Colonic mucosa (tissue), 4 donors: ENCODE data around the gene FLOT1. TPM values are rescaled to one million over a fixed set of nuclear protein-coding genes. Genes with fewer than 3 reads are reported as not detected.

Experiments
- DNase-seq: peaks from one replicate; pipeline ENCODE4 v3.0.0-alpha.2; 2020
- H3K27ac ChIP-seq: fragments of 200-600 bp; one replicate; pipeline ENCODE4 v1.8.0; 2021
- H3K27me3 ChIP-seq: fragments of 200-600 bp; one replicate; pipeline ENCODE4 v1.8.0; 2021
- H3K36me3 ChIP-seq: fragments of 200-600 bp; one replicate; pipeline ENCODE4 v1.8.0; 2021
- H3K4me1 ChIP-seq: fragments of 200-600 bp; one replicate; pipeline ENCODE4 v1.8.0; 2021; ENCODE audit warnings: mild to moderate bottlenecking
- H3K4me3 ChIP-seq: fragments of 200-600 bp; one replicate; pipeline ENCODE4 v1.8.0; 2021
- H3K9ac ChIP-seq, 2 donors: one replicate each; pipeline ENCODE4 v1.7.0; 2013; ENCODE audit warnings: control low read depth in 2 of 2, low read depth in 2 of 2, low read length in 2 of 2
- H3K9me3 ChIP-seq: fragments of 200-600 bp; one replicate; pipeline ENCODE4 v1.8.0; 2021
- CTCF ChIP-seq: fragments of 200-600 bp; IDR thresholded peaks from one replicate; pipeline ENCODE4 v1.8.0; 2022; ENCODE audit warnings: antibody characterized with exemption, mild to moderate bottlenecking
- intact Hi-C: fragments of 100-400 bp; cut with DNase I; formaldehyde crosslinking; loops from one replicate; pipeline ENCODE4 v1.14.1; 2022
- total RNA-seq, 2 donors: library from RNA; stranded (reverse); fragmentation: NEBNext Ultra II Directional in 1 of 2; extraction: Animal tissue kit (Norgen Biotek cat#: 25700) in 1 of 2; gene quantifications; one replicate each; pipeline ENCODE4 v1.2.1, GENCODE V29; 2021
- donor health status: healthy.
- donor health status: DM: no; HTN: no; CAD: no.
- donor health status: DM: no; HTN: no; CAD: no.

FLOT1 gene
- total RNA-seq, 2 donors from 2014 or later, result 130 to 158 TPM

GRCh38 chr6:30700340-30700739 lies 42.1 kb downstream of the FLOT1 start:
- no peak for DNase-seq
- no peaks in the 10 kb centered on the region for H3K27me3 ChIP-seq
- no peak overlapping the region for H3K4me3 ChIP-seq
- intact Hi-C loops, result no loop called here
- no peak overlapping the region for H3K27ac ChIP-seq
- H3K36me3 ChIP-seq, result no peaks in the 10 kb centered on the region
- H3K9me3 ChIP-seq, result no peaks in the 10 kb centered on the region
- no peaks in the 10 kb centered on the region for H3K4me1 ChIP-seq
- H3K9ac ChIP-seq, result no peak overlapping the region
- no peak for TF ChIP-seq CTCF

- TF ChIP-seq CTCF, result no peak
- DNase-seq, result no peak
- H3K36me3 ChIP-seq, result no peaks in the 10 kb centered on the region
- H3K27me3 ChIP-seq, result no peaks in the 10 kb centered on the region
- no peaks in the 10 kb centered on the region for H3K4me1 ChIP-seq
- H3K27ac ChIP-seq, result no peak overlapping the region
- H3K9me3 ChIP-seq, result no peaks in the 10 kb centered on the region
- no peak overlapping the region for H3K4me3 ChIP-seq
- intact Hi-C loops, result no loop called here
- no peak overlapping the region for H3K9ac ChIP-seq
Measured at GRCh38 chr6:30696432-30696831, 46.1 kb downstream of the FLOT1 start.

DNA sequence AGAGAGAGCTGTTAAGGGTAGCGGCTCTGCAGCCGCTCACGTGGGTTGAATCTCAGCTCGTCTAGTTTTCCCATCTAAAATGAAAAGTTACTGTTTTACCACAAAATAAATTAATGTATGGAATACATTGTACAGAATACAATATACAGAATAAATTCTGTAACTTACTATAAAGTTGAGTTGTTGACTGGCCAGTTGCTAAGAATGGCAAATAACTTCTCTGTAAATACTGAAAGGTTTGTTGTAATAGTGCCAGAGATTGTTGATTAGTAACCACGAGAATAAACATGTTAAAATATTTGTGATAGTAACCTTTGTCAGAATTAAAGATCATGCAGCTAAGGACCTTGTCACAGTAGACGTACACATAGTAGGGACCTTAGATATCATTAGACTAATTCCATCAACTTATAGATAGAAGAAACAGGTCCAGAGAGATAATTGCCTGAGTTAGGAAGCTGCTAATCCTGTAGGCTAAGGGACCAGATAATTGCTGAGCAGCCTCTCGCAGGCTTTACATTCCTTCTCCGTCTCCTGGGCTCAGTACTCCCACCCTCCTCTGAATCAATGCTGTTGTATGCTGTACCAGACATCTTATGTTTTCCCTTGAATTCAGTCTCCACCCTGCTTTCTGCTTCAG lies 51.2 kb downstream of the FLOT1 start:
- Histone ChIP-seq H3K4me3 (peak overlapping the region; percentile 59), H3K27me3 (no peaks in the 10 kb centered on the region), H3K9ac (peak overlapping the region; percentile 44 to 56), H3K27ac (peak overlapping the region; percentile 79), H3K9me3 (no peaks in the 10 kb centered on the region), H3K36me3 (no peaks in the 10 kb centered on the region), H3K4me1 (peaks cover 11% of the 10 kb centered on the region)
- no peak for DNase-seq
- TF ChIP-seq CTCF, result no peak
- intact Hi-C loops, result loop anchor here (2.0 kb wide), 1 partner anchor 25 kb away; the partner anchor contains the start of gene MDC1

GRCh38 chr6:30690403-30691207 lies 51.9 kb downstream of the FLOT1 start, which contains the start of gene NRM:
TSS of gene NRM (minus strand) at chr6:30690984. CDS start at chr6:30690974, 10 bp downstream.
- Histone ChIP-seq H3K27me3 (no peaks in the 10 kb centered on the region), H3K36me3 (no peaks in the 10 kb centered on the region), H3K4me1 (peaks cover 11% of the 10 kb centered on the region), H3K27ac (peak within 1 kb of the TSS; percentile 79), H3K4me3 (peak within 1 kb of the TSS; percentile 59), H3K9me3 (no peaks in the 10 kb centered on the region), H3K9ac (peak within 1 kb of the TSS; percentile 44 to 56)
- intact Hi-C loops, result loop anchor here (2.0 kb wide), 1 partner anchor 26 kb away; the partner anchor contains the start of gene MDC1
- DNase-seq, result peak; percentile 91
- no peak for TF ChIP-seq CTCF

GRCh38 chr6:30689985-30690384 lies 52.5 kb downstream of the FLOT1 start:
- Histone ChIP-seq H3K9ac (peak overlapping the region; percentile 44 to 56), H3K4me3 (peak overlapping the region; percentile 59), H3K27me3 (no peaks in the 10 kb centered on the region), H3K36me3 (no peaks in the 10 kb centered on the region), H3K4me1 (peaks cover 11% of the 10 kb centered on the region), H3K27ac (peak overlapping the region; percentile 79), H3K9me3 (no peaks in the 10 kb centered on the region)
- intact Hi-C loops, result loop anchor here (2.0 kb wide), 1 partner anchor 27 kb away; the partner anchor contains the start of gene MDC1
- no peak for TF ChIP-seq CTCF
- no peak for DNase-seq
